Nephron (organoid): Measurements from ENCODE around the gene LAMTOR5.
A peak's percentile ranks its signal among the peaks of the same experiment; 100 is the strongest.
"Not testable (repeated sequence)": the region's sequence is repeated elsewhere in the genome, so short reads cannot be mapped to it uniquely, and the experiment has no call there.

Experiments
- H3K27ac Mint-ChIP-seq, 3 experiments: 2 replicates each; pipeline ENCODE4 v1.8.0; 2020; ENCODE audit warnings: mixed read lengths in 3 of 3, mild to moderate bottlenecking in 2 of 3, moderate library complexity in 1 of 3
- H3K27me3 Mint-ChIP-seq: 2 replicates; pipeline ENCODE4 v1.8.0; 2021; ENCODE audit warnings: low read depth, mild to moderate bottlenecking, moderate library complexity, mixed read lengths
- H3K36me3 Mint-ChIP-seq: 2 replicates; pipeline ENCODE4 v1.8.0; 2020; ENCODE audit warnings: low read depth, mixed read lengths
- H3K4me1 Mint-ChIP-seq: 2 replicates; pipeline ENCODE4 v1.8.0; 2020; ENCODE audit warnings: mixed read lengths
- H3K4me3 Mint-ChIP-seq, 3 experiments: 2 replicates each; pipeline ENCODE4 v1.8.0; 2020; ENCODE audit warnings: mild to moderate bottlenecking in 3 of 3, mixed read lengths in 3 of 3, moderate library complexity in 2 of 3
- H3K9me3 Mint-ChIP-seq: 2 replicates; pipeline ENCODE4 v1.8.0; 2020; ENCODE audit warnings: mixed read lengths
- TF ChIP-seq, protein P1 (sequence below), 3 experiments: fragments of 200-600 bp; sonication (generic); IDR thresholded peaks; one replicate each; pipeline ENCODE4 v1.5.0; 2021; ENCODE audit warnings: antibody characterized with exemption in 3 of 3; ENCODE audit not compliant: unreplicated experiment in 3 of 3

The LAMTOR5 gene

DNA sequence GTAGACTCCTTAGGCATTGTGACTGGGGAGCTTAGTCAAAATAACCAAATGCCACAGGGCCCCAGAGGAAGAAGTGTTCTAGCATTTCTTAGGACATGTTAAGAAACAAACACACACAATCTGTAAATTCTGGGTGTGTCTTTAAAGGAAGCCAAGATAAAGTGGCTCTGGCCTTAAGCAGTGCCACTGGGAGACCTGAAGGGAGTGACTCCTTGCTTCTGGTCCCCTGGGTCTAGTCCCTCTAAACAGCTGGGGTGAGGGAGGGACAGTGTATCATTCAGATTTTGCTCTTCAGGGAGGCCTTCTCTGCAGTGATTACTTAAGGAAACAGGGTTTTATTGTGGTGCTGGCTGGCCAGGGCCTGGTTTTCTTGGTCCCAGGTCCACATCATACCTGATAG lies 34.4 kb upstream of the LAMTOR5 start:
- H3K4me1 Mint-ChIP-seq = peaks cover 21% of the 10 kb centered on the region
- no peaks in the 10 kb centered on the region for H3K9me3 Mint-ChIP-seq
- no peak overlapping the region for H3K27ac Mint-ChIP-seq
- no peak overlapping the region for H3K4me3 Mint-ChIP-seq
- no peaks in the 10 kb centered on the region for H3K36me3 Mint-ChIP-seq
- TF ChIP-seq, protein P1, sequence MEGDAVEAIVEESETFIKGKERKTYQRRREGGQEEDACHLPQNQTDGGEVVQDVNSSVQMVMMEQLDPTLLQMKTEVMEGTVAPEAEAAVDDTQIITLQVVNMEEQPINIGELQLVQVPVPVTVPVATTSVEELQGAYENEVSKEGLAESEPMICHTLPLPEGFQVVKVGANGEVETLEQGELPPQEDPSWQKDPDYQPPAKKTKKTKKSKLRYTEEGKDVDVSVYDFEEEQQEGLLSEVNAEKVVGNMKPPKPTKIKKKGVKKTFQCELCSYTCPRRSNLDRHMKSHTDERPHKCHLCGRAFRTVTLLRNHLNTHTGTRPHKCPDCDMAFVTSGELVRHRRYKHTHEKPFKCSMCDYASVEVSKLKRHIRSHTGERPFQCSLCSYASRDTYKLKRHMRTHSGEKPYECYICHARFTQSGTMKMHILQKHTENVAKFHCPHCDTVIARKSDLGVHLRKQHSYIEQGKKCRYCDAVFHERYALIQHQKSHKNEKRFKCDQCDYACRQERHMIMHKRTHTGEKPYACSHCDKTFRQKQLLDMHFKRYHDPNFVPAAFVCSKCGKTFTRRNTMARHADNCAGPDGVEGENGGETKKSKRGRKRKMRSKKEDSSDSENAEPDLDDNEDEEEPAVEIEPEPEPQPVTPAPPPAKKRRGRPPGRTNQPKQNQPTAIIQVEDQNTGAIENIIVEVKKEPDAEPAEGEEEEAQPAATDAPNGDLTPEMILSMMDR (IDR thresholded peaks at IDR 0.05; ENCODE audit: unreplicated experiment in 3 of 3) = no peak
- H3K27me3 Mint-ChIP-seq = peaks cover 23% of the 10 kb centered on the region

DNA sequence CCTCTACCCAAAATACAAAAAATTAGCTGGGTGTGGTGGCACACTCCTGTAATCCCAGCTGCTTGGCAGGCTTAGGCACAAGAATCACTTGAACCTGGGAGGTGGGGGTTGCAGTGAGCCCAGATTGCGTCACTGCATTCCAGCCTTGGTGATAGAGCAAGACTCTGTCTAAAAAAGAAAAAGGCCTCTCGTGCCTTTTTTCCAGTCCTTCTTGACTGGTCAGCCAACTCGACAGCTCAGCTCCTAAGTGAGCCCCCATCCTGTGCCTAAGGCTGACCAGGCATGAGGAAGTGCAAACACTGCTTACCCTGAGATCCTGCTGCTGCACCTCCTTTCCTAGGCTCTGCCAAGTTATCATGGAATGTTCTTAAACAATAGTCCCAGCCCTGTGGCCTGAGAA lies 33.4 kb upstream of the LAMTOR5 start:
- Mint-ChIP-seq H3K27ac (no peak overlapping the region), H3K4me1 (peaks cover 31% of the 10 kb centered on the region), H3K9me3 (no peaks in the 10 kb centered on the region), H3K27me3 (peaks cover 23% of the 10 kb centered on the region), H3K4me3 (no peak overlapping the region), H3K36me3 (no peaks in the 10 kb centered on the region)
- TF ChIP-seq, protein P1 (IDR thresholded peaks at IDR 0.05; ENCODE audit: unreplicated experiment in 3 of 3) = no peak

DNA sequence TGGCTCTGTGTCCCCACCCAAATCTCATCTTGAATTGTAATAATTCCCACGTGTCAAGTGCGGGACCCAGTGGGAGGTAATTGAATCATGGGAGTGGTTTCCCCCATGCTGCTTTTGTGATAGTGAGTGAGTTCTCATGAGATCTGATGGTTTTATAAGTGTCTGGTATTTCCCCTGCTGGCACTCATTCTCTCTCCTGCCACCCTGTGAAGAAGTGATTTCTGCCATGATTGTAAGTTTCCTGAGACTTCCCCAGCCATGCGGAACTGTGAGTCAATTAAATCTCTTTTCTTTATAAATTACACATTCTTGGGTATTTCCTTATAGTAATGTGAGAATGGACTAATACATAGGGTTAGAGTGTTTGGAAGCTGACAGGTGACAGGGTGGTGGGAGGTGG lies 32.4 kb upstream of the LAMTOR5 start:
- H3K36me3 Mint-ChIP-seq, H3K9me3 Mint-ChIP-seq, H3K4me3 Mint-ChIP-seq, H3K27ac Mint-ChIP-seq: not testable (repeated sequence)
- peaks cover 22% of the 10 kb centered on the region for H3K27me3 Mint-ChIP-seq
- peaks cover 34% of the 10 kb centered on the region for H3K4me1 Mint-ChIP-seq

DNA sequence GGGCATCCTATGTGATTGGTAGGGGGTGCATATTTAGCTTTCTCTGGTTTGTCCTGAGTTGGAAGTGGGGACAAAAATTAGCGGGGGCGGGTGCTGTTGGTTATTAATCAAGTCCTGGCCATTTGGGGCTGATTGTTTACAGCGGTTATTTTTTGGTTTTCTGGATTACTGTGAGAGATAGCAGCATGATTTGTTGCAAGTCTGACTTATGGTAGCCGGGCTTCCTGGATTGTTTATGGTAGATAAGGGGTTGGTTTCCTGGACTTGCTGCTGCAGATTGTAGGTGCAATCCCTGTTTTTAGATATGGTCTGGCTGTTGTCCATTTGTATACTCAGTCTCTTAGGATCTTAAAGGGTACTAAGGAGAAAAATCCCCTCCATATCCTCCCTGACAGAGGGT lies 31.4 kb upstream of the LAMTOR5 start:
- Mint-ChIP-seq H3K4me3 (no peak overlapping the region), H3K36me3 (no peaks in the 10 kb centered on the region), H3K27me3 (peaks cover 16% of the 10 kb centered on the region), H3K4me1 (peaks cover 34% of the 10 kb centered on the region), H3K27ac (peak overlapping the region in 1 of 3 experiments; percentile 4), H3K9me3 (no peaks in the 10 kb centered on the region)
- TF ChIP-seq, protein P1 (IDR thresholded peaks at IDR 0.05; ENCODE audit: unreplicated experiment in 3 of 3) = no peak

DNA sequence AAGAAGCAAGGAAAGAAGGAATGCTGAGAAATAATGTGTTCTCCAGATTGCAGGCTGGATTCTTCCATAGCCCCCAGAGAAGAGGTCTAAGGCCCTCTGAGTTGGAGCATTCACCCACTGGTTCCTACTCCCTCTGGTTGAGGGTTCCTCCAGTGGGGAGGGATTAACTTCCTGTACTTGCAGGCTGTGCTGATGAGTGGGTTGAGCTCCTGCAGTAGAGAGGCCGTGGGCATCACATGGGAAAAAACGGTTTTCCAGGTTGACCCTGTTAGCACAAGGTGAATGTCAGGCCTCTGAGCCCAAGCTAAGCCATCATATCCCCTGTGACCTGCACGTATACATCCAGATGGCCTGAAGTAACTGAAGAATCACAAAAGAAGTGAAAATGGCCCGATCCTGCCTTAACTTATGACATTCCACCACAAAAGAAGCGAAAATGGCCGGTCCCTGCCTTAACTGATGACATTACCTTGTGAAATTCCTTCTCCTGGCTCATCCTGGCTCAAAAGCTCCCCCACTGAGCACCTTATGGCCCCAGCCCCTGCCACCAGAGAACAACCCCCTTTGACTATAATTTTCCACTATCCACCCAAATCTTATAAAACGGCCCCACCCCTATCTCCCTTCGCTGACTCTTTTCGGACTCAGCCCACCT lies 30.3 kb upstream of the LAMTOR5 start:
- H3K27ac Mint-ChIP-seq, H3K4me3 Mint-ChIP-seq, H3K27me3 Mint-ChIP-seq, H3K9me3 Mint-ChIP-seq, H3K36me3 Mint-ChIP-seq: not testable (repeated sequence)
- H3K4me1 Mint-ChIP-seq = peaks cover 34% of the 10 kb centered on the region

DNA sequence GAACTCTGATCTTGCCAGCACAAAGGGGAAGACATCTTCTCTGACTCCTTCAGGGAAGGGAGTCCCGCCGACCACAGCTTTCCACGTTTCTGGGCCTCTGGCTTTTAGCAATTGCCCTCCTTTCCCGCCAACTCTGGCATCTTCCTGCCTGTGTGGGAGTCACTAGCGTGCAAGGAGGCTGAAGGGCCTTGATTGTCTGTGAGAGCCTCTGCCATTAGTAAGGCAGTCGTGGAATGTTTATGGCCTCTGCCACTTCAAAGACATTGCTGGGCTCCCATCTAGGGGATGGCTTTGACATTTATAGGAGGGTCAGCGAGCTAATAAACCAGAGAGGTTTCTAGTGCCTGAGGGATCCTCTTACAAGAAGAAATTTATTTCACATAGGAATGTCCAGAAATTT lies 29.1 kb upstream of the LAMTOR5 start:
- TF ChIP-seq, protein P1 (IDR thresholded peaks at IDR 0.05; ENCODE audit: unreplicated experiment in 3 of 3) = no peak
- Mint-ChIP-seq H3K9me3 (no peaks in the 10 kb centered on the region), H3K36me3 (no peaks in the 10 kb centered on the region), H3K4me3 (no peak overlapping the region), H3K4me1 (peaks cover 34% of the 10 kb centered on the region), H3K27me3 (peaks cover 8% of the 10 kb centered on the region), H3K27ac (peak overlapping the region; percentile 63 to 87 (median 76))

DNA sequence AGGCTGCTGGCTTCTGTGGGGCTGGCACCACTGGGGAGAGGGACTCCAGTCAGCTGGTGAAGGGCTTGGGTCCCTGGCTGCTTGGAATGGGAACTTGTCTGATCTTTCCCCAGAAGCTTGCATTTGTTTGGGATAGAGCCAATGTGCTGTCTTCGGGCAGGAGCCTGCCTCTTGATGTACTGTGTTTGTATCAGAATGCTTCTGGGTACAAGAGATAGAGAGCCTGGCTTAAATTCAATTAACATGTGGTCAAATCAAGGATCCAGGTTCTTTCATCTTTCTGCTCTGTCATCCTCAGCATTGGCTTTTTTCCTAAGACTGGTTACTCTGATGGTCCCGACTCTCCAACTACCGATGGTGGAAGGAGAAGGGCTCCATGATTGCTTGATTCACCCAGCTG lies 27.5 kb upstream of the LAMTOR5 start:
- Mint-ChIP-seq H3K4me1 (peaks cover 34% of the 10 kb centered on the region), H3K4me3 (no peak overlapping the region), H3K36me3 (no peaks in the 10 kb centered on the region), H3K27ac (no peak overlapping the region), H3K9me3 (no peaks in the 10 kb centered on the region), H3K27me3 (peaks cover 14% of the 10 kb centered on the region)
- TF ChIP-seq, protein P1 (IDR thresholded peaks at IDR 0.05; ENCODE audit: unreplicated experiment in 3 of 3) = no peak
